ENCODE data around the gene SLC16A12. TPM values are rescaled to one million over a fixed set of nuclear protein-coding genes. Genes with fewer than 3 reads are reported as not detected.

SLC16A12 gene
- total and polyA plus RNA-seq, 2 of the 4 experiments (the other 2 are of a cell fraction) = 1.4 to 1.6 TPM

GRCh38 chr10:89395141-89395540 lies 140.3 kb downstream of the SLC16A12 start:
- H3K79me1 ChIP-seq (ENCODE audit: low read depth in 1 of 2, low read length in 2 of 2) = peaks cover 0 to 3% of the 10 kb centered on the region in 2 experiments; a peak in 1 of 4 replicates
- no peak overlapping the region for H3K18ac ChIP-seq (ENCODE audit: low read depth, low read length)
- no peak overlapping the region for H2BK15ac ChIP-seq (ENCODE audit: low read depth, low read length)
- no peaks in the 10 kb centered on the region for H3K9me3 ChIP-seq (ENCODE audit: control insufficient read depth, insufficient read depth, low read length)
- no peak overlapping the region for H4K8ac ChIP-seq (ENCODE audit: low read depth in 2 of 2, low read length in 2 of 2)
- H3K9ac ChIP-seq (ENCODE audit: low read depth, low read length) = no peak overlapping the region
- H3K14ac ChIP-seq (replicated peaks; ENCODE audit: low read depth, low read length) = no peak overlapping the region
- H2AK9ac ChIP-seq (replicated peaks; ENCODE audit: low read depth, low read length, poor library complexity) = no peak overlapping the region
- H2BK120ac ChIP-seq (ENCODE audit: low read depth, low read length) = no peak overlapping the region
- no peak for DNase-seq
- no peak overlapping the region for H3K27ac ChIP-seq (ENCODE audit: insufficient read depth, low read length)
- H3K4me3 ChIP-seq (ENCODE audit: insufficient read depth, low read depth, low read length) = no peak overlapping the region
- no peaks in the 10 kb centered on the region for H3K27me3 ChIP-seq (ENCODE audit: control insufficient read depth, insufficient read depth, low read length)
- H3K23ac ChIP-seq (ENCODE audit: low read depth, low read length) = no peak overlapping the region
- H3K4me1 ChIP-seq (ENCODE audit: control insufficient read depth, insufficient read depth, low read length) = peaks cover 1% of the 10 kb centered on the region
- intact Hi-C loops (cut with micrococcal nuclease) = no loop called here
- dilution Hi-C loops (cut with HindIII; ENCODE audit: low sequenced_read_pairs, unreplicated experiment) = no loop called here
- peak overlapping the region; percentile 38; the same call in 1 of the 2 replicates for H2AK5ac ChIP-seq (ENCODE audit: low read depth, low read length)
- in situ Hi-C loops (cut with MboI; ENCODE audit: low sequenced_read_pairs) = no loop called here
- ChIA-PET CTCF (no interaction called here), POLR2A (ENCODE audit: unreplicated experiment) (no interaction called here)
- no peak overlapping the region for H3K56ac ChIP-seq (ENCODE audit: extremely low read depth, insufficient read depth, low read length)
- TF ChIP-seq NFE2L2 (IDR thresholded peaks at IDR 0.05; ENCODE audit: low read depth, low read length) (no peak), SMC3 (IDR thresholded peaks at IDR 0.05; ENCODE audit: low read depth, low read length) (no peak), CTCF (conservative IDR thresholded peaks at IDR 0.05; ENCODE audit: low read depth, low read length) (no peak), RAD21 (IDR thresholded peaks at IDR 0.05; ENCODE audit: low read length) (no peak), FOS (IDR thresholded peaks at IDR 0.05; ENCODE audit: low read depth, low read length) (no peak), USF2 (IDR thresholded peaks at IDR 0.05; ENCODE audit: low read depth, low read length) (no peak), ELK1 (IDR thresholded peaks at IDR 0.05; ENCODE audit: borderline replicate concordance, low read depth, low read length) (no peak), MAZ (IDR thresholded peaks at IDR 0.05; ENCODE audit: borderline replicate concordance, low read depth, low read length) (no peak), CEBPB (IDR thresholded peaks at IDR 0.05; ENCODE audit: low read depth, low read length) (no peak), RFX5 (IDR thresholded peaks at IDR 0.05; ENCODE audit: low read depth, low read length) (no peak), BHLHE40 (IDR thresholded peaks at IDR 0.05; ENCODE audit: low read depth, low read length) (no peak), POLR2A (IDR thresholded peaks at IDR 0.05; ENCODE audit: low read depth, low read length) (no peak), MXI1 (IDR thresholded peaks at IDR 0.05; ENCODE audit: borderline replicate concordance, low read depth, low read length) (no peak), MAFK (IDR thresholded peaks at IDR 0.05; ENCODE audit: low read depth, low read length) (no peak), RCOR1 (IDR thresholded peaks at IDR 0.05; ENCODE audit: insufficient replicate concordance, low read length) (no peak), CHD1 (IDR thresholded peaks at IDR 0.05; ENCODE audit: low read depth, low read length) (no peak)
- H4K91ac ChIP-seq (ENCODE audit: insufficient read depth, low read depth, low read length) = no peak overlapping the region
- BruUV-seq (replicated peaks) = no TSS peak
- no peak for ATAC-seq (ENCODE audit: low read depth)
- H2BK5ac ChIP-seq (ENCODE audit: low read depth, low read length, poor library complexity, severe bottlenecking) = no peak overlapping the region
- H4K5ac ChIP-seq (ENCODE audit: low read depth, low read length) = no peak overlapping the region; the same call in 1 of the 2 replicates
- no CpG with 5 or more reads among the region's 2 CpGs for WGBS, 2 experiments (ENCODE audit: extremely low coverage in 2 of 2, insufficient read length in 1 of 2)
- H3K4me2 ChIP-seq (ENCODE audit: low read depth, low read length) = no peak overlapping the region
- H3K9me1 ChIP-seq (ENCODE audit: insufficient read depth, low read length) = no peaks in the 10 kb centered on the region
- no peak overlapping the region for H3K4ac ChIP-seq (ENCODE audit: low read depth, low read length)
- no peak overlapping the region for H2BK20ac ChIP-seq (ENCODE audit: low read depth, low read length)
- no peak overlapping the region for H2AFZ ChIP-seq (replicated peaks; ENCODE audit: low read length, poor library complexity)
- peaks cover 3% of the 10 kb centered on the region; the same call in 1 of the 2 replicates for H4K20me1 ChIP-seq (ENCODE audit: insufficient read depth, low read length)
- no peaks in the 10 kb centered on the region for H3K36me3 ChIP-seq (ENCODE audit: control insufficient read depth, insufficient read depth, low read length)

Data from IMR-90 (cell line).